HG03066 (cell line): Measurements from ENCODE around the gene LGALS14.
"Not testable (repeated sequence)": the region's sequence is repeated elsewhere in the genome, so short reads cannot be mapped to it uniquely, and the experiment has no call there.

ENCODE experiments used
- ATAC-seq: cut with Tn5 transposase; IDR thresholded peaks from one replicate; pipeline ENCODE4 v1.9.1; 2021; ENCODE audit warnings: low read depth; ENCODE audit not compliant: unreplicated experiment

Gene LGALS14

GRCh38 chr19:39692822-39693221 is 11.5 kb upstream of the LGALS14 start:
- no peak for ATAC-seq

- no peak for ATAC-seq
These were observed 8.5 kb upstream of the LGALS14 start for GRCh38 chr19:39695759-39696158.

GRCh38 chr19:39696387-39696786 is 7.9 kb upstream of the LGALS14 start:
- ATAC-seq, result no peak

- ATAC-seq, result no peak
These were observed 5.7 kb upstream of the LGALS14 start for GRCh38 chr19:39698535-39698934.

- no peak for ATAC-seq
These were observed 3.0 kb upstream of the LGALS14 start for GRCh38 chr19:39701291-39701690.

- ATAC-seq, result no peak
These were observed 1.4 kb downstream of the LGALS14 start for GRCh38 chr19:39705578-39706188.

- no peak for ATAC-seq
These were observed 4.3 kb downstream of the LGALS14 start for GRCh38 chr19:39708594-39708993.

- no peak for ATAC-seq
These were observed 5.0 kb downstream of the LGALS14 start for GRCh38 chr19:39709026-39709872.

GRCh38 chr19:39710333-39710890 is 6.1 kb downstream of the LGALS14 start:
- no peak for ATAC-seq

GRCh38 chr19:39720144-39720543 is 15.9 kb downstream of the LGALS14 start:
- ATAC-seq, result not testable (repeated sequence)

- no peak for ATAC-seq
These were observed 21.7 kb downstream of the LGALS14 start for GRCh38 chr19:39725995-39726394.

- ATAC-seq, result no peak
These were observed 23.0 kb downstream of the LGALS14 start for GRCh38 chr19:39727070-39727800.

- no peak for ATAC-seq
These were observed 23.8 kb downstream of the LGALS14 start for GRCh38 chr19:39728040-39728439.

GRCh38 chr19:39729594-39729993 is 25.3 kb downstream of the LGALS14 start:
- no peak for ATAC-seq

GRCh38 chr19:39731685-39732084 is 27.4 kb downstream of the LGALS14 start:
- ATAC-seq, result no peak

GRCh38 chr19:39733841-39734240 is 29.6 kb downstream of the LGALS14 start:
- no peak for ATAC-seq

GRCh38 chr19:39735688-39736087 is 31.4 kb downstream of the LGALS14 start:
- ATAC-seq, result no peak

- no peak for ATAC-seq
These were observed 31.8 kb downstream of the LGALS14 start for GRCh38 chr19:39736088-39736487.

GRCh38 chr19:39737351-39737750 is 33.1 kb downstream of the LGALS14 start:
- no peak for ATAC-seq

- ATAC-seq, result no peak
These were observed 33.6 kb downstream of the LGALS14 start, which contains the start of gene CLC for GRCh38 chr19:39737891-39738290. Gene CLC (minus strand): TSS chr19:39738029. CDS start chr19:39737952, 77 bp downstream.

GRCh38 chr19:39738814-39739213 is 34.5 kb downstream of the LGALS14 start:
- no peak for ATAC-seq
